PC-9 (cell line): ENCODE data around the gene REXO4. TPM values are rescaled to one million over a fixed set of nuclear protein-coding genes. Genes with fewer than 3 reads are reported as not detected.

Experiments
- BruUV-seq: library from RNA; stranded (reverse); fragments of 400-500 nt; replicated peaks from 2 replicates; lab custom pipeline; 2021; lab: Mats Ljungman, UMichigan
- CTCF ChIA-PET: fragments of 300-600 bp; sonication (Branson Sonifier 250); formaldehyde crosslinking; loops from one replicate; lab custom pipeline; 2022; ENCODE audit warnings: antibody characterized with exemption; lab: Charles Lee
- POLR2A ChIA-PET: fragments of 300-600 bp; sonication (Branson Sonifier 250); formaldehyde crosslinking; loops from one replicate; lab custom pipeline; 2022; ENCODE audit warnings: antibody characterized with exemption; ENCODE audit not compliant: unreplicated experiment; lab: Charles Lee
- DNase-seq, 2 experiments: peaks; one replicate each; pipeline versions ENCODE4 v3.0.0 to v3.0.0-alpha.2; 2015 to 2022; ENCODE audit warnings: mixed read lengths in 1 of 2
- H2AFZ ChIP-seq: fragments of 200-600 bp; sonication (generic); 2 replicates; pipeline ENCODE4 v1.8.1; 2017; ENCODE audit warnings: antibody characterized with exemption
- H3F3A ChIP-seq: fragments of 200-600 bp; sonication (generic); 2 replicates; pipeline ENCODE4 v1.8.1; 2017; ENCODE audit warnings: antibody characterized with exemption, mild to moderate bottlenecking, low read depth; ENCODE audit not compliant: insufficient read depth
- H3K27ac ChIP-seq: fragments of 200-600 bp; sonication (generic); 2 replicates; pipeline ENCODE4 v1.6.1; 2016; ENCODE audit warnings: mixed run types
- H3K27me3 ChIP-seq: fragments of 200-600 bp; sonication (generic); 2 replicates; pipeline ENCODE4 v1.6.1; 2016; ENCODE audit warnings: low read depth, mixed run types; ENCODE audit not compliant: insufficient read depth
- H3K36me3 ChIP-seq: fragments of 200-600 bp; sonication (generic); 2 replicates; pipeline ENCODE4 v1.6.1; 2016; ENCODE audit warnings: low read depth, mixed run types
- H3K4me1 ChIP-seq: fragments of 200-600 bp; sonication (generic); replicated peaks from 2 replicates; pipeline ENCODE4 v1.6.1; 2016; ENCODE audit warnings: mixed run types; ENCODE audit not compliant: insufficient read depth
- H3K4me2 ChIP-seq: fragments of 200-600 bp; sonication (generic); 2 replicates; pipeline ENCODE4 v1.6.1; 2017; ENCODE audit warnings: mixed run types
- H3K4me3 ChIP-seq: fragments of 200-600 bp; sonication (generic); 2 replicates; pipeline ENCODE4 v1.6.1; 2016; ENCODE audit warnings: mixed run types
- H3K79me2 ChIP-seq: fragments of 200-600 bp; sonication (generic); 2 replicates; pipeline ENCODE4 v1.6.1; 2017; ENCODE audit warnings: low read depth, mixed run types
- H3K9me2 ChIP-seq: fragments of 200-600 bp; sonication (generic); 2 replicates; pipeline ENCODE4 v1.8.1; 2017; ENCODE audit warnings: mild to moderate bottlenecking; ENCODE audit not compliant: insufficient read depth
- H3K9me3 ChIP-seq: fragments of 200-600 bp; sonication (generic); 2 replicates; pipeline ENCODE4 v1.8.1; 2016; ENCODE audit warnings: low read depth; ENCODE audit not compliant: insufficient read depth
- H4K20me1 ChIP-seq: fragments of 200-600 bp; sonication (generic); 2 replicates; pipeline ENCODE4 v1.8.1; 2017; ENCODE audit not compliant: insufficient read depth
- CTCF ChIP-seq: fragments of 200-600 bp; sonication (generic); conservative IDR thresholded peaks from 2 replicates; pipeline ENCODE4 v1.6.1; 2017; ENCODE audit warnings: mixed run types, antibody characterized with exemption, mild to moderate bottlenecking, moderate library complexity
- EZH2 ChIP-seq: fragments of 200-600 bp; sonication (generic); IDR thresholded peaks from 2 replicates; pipeline ENCODE4 v1.8.0; 2017; ENCODE audit warnings: antibody characterized with exemption, low read depth
- intact Hi-C: fragments of 100-400 bp; cut with micrococcal nuclease; formaldehyde crosslinking; loops from one replicate; pipeline ENCODE4 v1.10.0; 2022; ENCODE audit not compliant: unreplicated experiment
- total RNA-seq: library from RNA; stranded (reverse); gene quantifications from 2 replicates; pipeline ENCODE4 v1.2.3, GENCODE V29; 2021

Gene REXO4
- total RNA-seq, 1 experiment from 2014 or later = 32.6 TPM

- H3K27ac ChIP-seq = no peak overlapping the region
- POLR2A ChIA-PET = no interaction called here
Measured at GRCh38 chr9:133445293-133445969, 27.6 kb upstream of the REXO4 start.

GRCh38 chr9:133443982-133444381 lies 26.2 kb upstream of the REXO4 start:
- Histone ChIP-seq H3K36me3 (no peaks in the 10 kb centered on the region), H3F3A (no peaks in the 10 kb centered on the region), H3K79me2 (no peaks in the 10 kb centered on the region), H2AFZ (no peak overlapping the region), H3K9me2 (no peaks in the 10 kb centered on the region), H3K4me1 (no peaks in the 10 kb centered on the region), H3K4me2 (no peak overlapping the region), H3K4me3 (no peak overlapping the region), H3K27ac (no peak overlapping the region), H3K9me3 (no peaks in the 10 kb centered on the region), H4K20me1 (no peaks in the 10 kb centered on the region), H3K27me3 (peaks cover 53% of the 10 kb centered on the region; the same call in 1 of the 2 replicates)
- intact Hi-C loops = no loop called here
- no TSS peak for BruUV-seq
- ChIA-PET POLR2A (no interaction called here), CTCF (no interaction called here)
- DNase-seq = no peak
- TF ChIP-seq EZH2 (no peak), CTCF (no peak)

More at GRCh38 chr9:133445293-133445969, 27.6 kb upstream of the REXO4 start:
- Histone ChIP-seq H3K9me2 (no peaks in the 10 kb centered on the region), H3K4me1 (peaks cover 8% of the 10 kb centered on the region), H3K9me3 (no peaks in the 10 kb centered on the region), H2AFZ (no peak overlapping the region), H3K4me3 (no peak overlapping the region), H3F3A (no peaks in the 10 kb centered on the region), H3K4me2 (no peak overlapping the region), H3K79me2 (no peaks in the 10 kb centered on the region), H3K36me3 (no peaks in the 10 kb centered on the region), H3K27me3 (peaks cover 42% of the 10 kb centered on the region; the same call in 1 of the 2 replicates), H4K20me1 (no peaks in the 10 kb centered on the region)
- intact Hi-C loops = no loop called here
- DNase-seq = no peak
- no TSS peak for BruUV-seq
- TF ChIP-seq CTCF = no peak
- TF ChIP-seq EZH2 = no peak
- CTCF ChIA-PET = interaction anchor here (0.6 kb wide), 1 partner anchor 270 kb away, joined by 3 read pairs; no protein-coding TSS in a partner anchor

- intact Hi-C loops = no loop called here
- Histone ChIP-seq H4K20me1 (no peaks in the 10 kb centered on the region), H3K9me3 (no peaks in the 10 kb centered on the region), H3K27me3 (peaks cover 53% of the 10 kb centered on the region; the same call in 1 of the 2 replicates), H3F3A (no peaks in the 10 kb centered on the region), H3K4me2 (no peak overlapping the region), H3K79me2 (no peaks in the 10 kb centered on the region), H3K36me3 (no peaks in the 10 kb centered on the region), H3K4me1 (no peaks in the 10 kb centered on the region), H3K9me2 (no peaks in the 10 kb centered on the region), H3K4me3 (no peak overlapping the region), H2AFZ (no peak overlapping the region), H3K27ac (no peak overlapping the region)
- no peak for DNase-seq
- POLR2A ChIA-PET = no interaction called here
- CTCF ChIA-PET = no interaction called here
- no TSS peak for BruUV-seq
- TF ChIP-seq CTCF (no peak), EZH2 (no peak)
Measured at GRCh38 chr9:133443248-133443647, 25.4 kb upstream of the REXO4 start.
